HL-60/S4 treated with phorbol 12-myristate 13-acetate at 8.2 ng/mL for 4 days and 3 days (cell line): Measurements from ENCODE around the gene BPI.
"Not testable (repeated sequence)": the region's sequence is repeated elsewhere in the genome, so short reads cannot be mapped to it uniquely, and the experiment has no call there.

Source experiments
- in situ Hi-C: fragments of 300-500 bp; cut with MboI; formaldehyde crosslinking; loops from 2 replicates; pipeline ENCODE4 v1.15.0; 2022; ENCODE audit warnings: low sequenced_read_pairs

Gene BPI

DNA sequence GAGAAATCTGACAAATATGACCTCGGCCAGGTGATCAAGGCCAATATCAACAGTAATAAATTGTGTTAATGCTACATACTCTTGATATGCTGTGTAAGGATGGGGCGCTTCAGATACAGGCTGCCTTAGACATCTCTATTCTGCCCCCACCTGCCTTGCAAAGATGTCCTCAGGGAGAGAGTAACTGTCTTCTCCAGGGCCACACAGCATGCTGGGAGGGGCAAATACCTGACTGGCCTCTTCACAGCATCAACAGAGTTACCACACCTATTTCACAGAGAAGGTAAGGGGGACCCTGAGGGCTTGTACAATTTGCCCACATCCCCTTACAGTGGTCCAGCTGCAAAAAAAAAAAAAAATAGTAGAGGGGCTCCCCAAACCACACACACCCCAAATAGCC is 26.3 kb upstream of the BPI start:
- in situ Hi-C loops: no loop called here

DNA sequence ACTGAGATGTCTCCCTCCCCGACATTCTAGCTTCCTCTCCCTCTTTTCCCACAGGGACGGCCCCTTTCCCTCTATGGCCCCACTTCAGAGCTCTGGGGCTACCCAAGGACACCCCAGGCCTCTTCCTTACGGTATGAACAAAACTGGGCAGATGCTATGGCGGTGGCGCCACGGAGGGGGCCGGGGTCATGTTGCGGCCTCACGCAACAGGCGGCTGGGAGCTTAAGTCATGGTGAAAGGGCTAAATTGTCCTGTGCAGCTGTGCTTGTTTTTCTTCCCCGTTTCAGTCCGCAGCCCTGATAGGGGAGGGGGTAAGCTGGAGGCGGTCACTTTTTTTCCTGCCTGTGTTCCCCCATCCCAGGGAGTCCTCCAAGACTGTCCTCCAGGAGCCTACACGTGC is 25.8 kb upstream of the BPI start:
- in situ Hi-C loops: no loop called here

DNA sequence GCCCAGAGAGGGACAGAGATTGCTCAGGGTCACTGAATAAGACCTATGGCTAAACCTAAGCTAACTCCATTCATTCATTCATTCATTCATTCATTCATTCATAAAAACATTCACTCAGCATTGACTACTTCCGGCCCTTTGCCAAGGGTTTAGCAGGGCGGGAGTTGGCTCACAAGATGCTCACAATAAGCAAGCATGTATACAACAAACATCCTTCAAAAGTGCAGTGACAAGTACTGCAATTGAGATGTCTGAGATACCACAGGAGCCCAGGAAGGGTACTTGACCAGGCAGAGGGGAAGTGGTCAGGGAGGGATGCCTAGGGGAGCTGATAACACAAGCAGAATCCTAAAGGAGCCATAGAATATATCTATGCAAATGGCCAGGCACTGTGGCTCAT is 25.2 kb upstream of the BPI start:
- in situ Hi-C loops: no loop called here

DNA sequence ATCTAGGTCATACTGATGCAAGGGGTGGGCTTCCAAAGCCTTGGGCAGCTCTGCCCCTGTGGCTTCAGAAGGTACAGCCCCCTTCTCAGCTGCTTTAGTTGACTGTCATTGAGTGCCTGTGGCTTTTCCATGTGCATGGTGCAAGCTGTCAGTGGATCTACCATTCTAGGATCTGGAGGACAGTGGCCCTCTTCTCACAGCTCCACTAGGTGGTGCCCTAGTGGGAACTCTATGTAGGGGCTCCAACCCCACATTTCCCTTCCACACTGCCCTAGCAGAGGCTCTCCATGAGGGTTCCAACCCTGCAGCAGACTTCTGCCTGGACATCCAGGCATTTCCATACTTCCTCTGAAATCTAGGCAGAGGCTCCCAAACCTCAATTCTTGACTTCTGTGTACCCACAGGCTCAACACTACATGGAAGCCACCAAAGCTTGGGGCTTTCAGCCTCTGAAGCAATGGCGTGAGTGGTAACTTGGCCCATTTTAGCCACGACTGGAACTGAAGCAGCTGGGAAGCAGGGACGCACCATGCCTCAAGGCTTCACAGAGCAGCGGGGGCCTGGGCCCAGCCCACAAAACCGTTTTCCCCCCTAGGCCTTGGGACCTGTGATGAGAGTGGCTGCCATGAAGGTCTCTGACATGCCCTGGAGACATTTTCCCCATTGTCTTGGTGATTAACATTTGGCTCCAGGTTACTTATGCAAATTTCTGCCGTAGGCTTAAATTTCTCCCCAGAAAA is 22.6 kb upstream of the BPI start:
- in situ Hi-C loops: not testable (repeated sequence)

DNA sequence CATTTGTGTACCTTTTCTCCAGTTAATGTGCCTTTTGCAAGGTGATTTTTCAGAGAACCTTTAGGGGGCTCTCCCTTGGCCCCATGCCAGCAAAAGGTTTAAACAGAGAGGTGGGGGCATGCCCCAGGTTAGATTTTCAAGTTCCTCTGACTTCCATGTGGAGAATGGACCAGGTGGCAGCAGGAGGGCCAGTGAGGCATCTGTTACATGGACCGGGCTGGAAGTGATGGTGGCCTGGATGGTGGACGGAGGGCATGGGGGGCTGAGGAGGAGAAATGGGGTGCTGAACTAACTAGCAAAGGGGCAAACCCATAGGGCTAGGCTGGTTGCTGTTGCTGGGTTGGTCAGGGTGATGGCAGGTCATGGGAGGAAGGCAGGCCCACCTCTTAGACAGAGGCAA is 20.7 kb upstream of the BPI start:
- in situ Hi-C loops: no loop called here

DNA sequence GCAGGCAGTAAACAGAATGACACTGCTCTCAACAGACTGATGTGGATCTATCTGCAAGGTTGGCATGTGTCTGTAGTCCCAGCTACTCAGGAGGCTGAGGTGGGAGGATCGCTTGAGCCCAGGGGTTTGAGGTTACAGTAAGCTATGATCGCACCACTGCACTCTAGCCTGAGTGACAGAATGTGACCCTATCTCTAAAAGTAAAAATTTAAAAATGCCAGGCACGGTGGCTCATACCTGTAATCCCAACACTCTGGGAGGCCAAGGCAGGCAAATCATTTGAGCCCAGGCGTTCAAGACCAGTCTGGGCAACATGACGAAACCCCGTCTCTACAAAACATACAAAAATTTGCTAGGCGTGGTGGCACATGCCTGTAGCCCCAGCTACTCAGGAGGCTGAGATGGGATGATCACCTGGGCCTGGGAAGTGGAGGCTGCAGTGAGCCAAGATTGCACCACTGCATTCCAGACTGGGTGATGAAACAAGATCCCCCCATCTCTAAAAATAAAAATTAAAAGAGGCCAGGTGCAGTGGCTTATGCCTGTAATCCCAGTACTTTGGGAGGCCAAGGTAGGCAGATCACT is 19.8 kb upstream of the BPI start:
- in situ Hi-C loops: not testable (repeated sequence)

DNA sequence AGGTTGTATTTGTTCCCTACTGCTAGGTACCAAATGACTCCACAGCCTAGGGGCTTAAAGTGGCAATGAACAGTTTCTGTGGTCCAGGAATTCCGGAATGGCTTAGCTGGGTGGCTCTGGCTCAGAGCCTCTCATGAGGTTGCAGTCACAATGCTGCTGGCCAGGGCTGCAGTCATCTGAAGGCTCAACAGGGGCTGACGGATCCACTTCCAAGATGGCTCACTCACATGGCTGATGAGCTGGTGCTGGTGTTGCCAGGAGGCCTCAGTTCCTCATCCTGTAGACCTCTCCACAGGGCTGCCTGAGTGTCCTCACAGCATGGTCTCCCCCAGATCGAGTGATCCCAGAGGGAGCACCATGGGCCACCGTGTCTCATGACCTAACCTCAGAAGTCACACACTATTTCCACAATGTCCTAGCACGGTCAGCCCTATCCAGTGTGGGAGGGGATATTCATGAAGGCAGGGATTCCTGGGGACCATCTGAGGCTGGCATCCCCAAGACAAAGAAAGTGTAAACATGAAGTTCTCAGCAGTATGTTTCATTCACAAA is 19.0 kb upstream of the BPI start:
- in situ Hi-C loops: no loop called here

DNA sequence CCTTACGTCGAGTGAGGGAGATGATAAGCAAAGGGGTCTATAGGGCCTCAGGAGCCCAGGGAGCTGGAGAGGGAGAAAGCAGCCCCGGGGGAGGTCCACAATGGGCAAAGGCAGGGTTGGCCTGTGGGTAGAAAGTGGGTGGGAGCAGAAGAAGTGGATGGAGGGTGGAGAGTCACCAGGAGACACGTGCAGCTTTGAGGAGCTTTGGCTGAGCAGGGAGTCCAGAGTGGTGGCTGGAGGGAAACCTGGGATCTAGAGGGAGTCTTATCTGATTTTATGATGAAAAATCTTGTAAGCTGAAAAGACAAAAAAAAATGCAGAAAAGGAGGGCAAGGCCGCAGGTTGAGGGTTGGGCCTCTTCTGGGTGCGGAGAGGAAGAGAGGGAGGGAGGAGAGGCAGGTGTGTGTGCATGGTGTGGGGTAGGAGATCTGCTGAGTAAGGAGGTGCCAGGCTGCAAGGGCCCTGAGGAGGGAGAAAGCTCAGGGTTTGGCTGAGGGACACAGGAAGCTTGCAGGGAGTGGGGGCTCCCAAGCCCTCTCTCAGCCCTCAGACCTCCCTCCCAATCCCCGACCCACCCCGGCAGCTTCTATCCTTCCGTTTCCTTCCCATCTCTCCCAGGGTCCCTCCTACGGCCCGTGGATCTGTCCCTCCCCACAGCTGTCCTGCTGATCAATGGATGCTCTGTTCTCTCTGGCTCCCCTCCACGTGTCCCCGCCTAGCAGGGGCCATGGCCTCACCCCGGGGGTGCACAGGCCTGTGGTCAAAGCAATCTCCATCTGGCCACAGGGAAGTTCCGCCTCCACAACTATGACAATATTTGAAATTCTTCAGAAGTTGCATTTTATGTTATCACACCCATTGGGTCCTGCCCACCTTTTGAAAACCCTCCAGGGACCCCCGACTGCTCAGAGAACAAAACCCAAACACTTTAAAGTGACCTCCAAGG is 17.1 kb upstream of the BPI start:
- in situ Hi-C loops: no loop called here

DNA sequence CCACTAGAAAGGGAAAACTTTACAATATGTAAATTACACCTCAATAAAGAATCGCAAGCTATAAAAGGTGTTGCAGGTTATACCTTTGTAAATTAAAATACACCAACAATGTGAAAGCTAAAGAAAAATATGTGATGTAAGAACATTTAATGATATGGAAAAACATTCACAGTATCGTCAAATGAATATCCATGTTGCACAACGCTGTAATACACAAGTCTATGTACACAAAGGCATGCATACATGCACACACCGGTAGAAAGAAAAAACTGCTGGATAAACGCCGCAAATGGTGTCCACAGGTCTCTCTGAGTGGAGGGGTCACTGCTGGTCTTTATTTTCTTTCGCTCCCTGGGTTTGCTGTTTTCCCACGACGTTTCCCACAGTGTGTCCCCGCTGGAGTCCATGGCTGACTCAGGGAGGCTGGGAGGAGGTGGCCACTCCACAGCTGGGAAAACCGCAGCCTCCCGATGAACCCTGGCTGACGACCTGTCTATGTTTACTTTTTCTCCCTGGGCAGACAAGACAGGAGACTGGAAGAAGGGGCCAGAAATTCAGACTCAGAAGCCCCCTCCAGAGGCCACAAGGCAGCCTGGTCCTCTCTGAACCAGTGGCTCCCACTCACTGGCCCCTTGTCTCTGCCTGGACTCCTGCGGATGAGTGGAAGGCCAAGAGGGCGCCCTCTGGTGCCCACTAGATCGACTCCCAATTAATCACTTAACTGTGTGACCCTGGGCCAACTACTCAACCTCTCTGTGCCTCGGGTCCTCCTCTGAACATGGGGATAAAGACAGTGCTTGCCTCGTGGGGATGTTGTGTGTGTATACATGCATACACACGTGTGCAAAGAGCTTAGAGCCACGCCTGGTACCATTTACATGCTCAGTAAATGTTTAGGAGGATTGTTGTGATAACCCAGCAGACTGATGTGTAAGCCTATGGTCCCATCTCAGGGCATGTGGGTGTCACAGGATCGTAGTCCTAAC is 12.8 kb upstream of the BPI start:
- in situ Hi-C loops: no loop called here

DNA sequence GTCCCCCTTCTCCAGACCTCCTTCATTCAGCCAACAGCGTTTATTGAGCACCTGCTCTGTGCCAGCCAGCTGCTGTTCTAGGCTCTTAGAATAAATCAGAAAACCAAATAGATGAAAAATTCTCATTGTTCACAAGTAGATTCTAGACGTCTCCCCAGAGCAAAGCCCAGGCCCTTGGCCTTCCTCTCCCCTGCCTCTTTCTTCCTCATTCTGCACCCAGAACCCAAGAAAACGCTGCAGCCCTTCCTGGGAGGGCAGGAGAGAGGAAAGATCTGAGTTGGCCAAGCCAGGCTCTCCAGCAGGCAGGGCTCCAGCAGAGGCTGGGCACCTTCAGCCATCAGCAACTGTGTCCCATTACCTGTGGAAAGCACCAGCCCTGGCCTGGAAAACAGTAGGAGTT is 12.0 kb upstream of the BPI start:
- in situ Hi-C loops: no loop called here

DNA sequence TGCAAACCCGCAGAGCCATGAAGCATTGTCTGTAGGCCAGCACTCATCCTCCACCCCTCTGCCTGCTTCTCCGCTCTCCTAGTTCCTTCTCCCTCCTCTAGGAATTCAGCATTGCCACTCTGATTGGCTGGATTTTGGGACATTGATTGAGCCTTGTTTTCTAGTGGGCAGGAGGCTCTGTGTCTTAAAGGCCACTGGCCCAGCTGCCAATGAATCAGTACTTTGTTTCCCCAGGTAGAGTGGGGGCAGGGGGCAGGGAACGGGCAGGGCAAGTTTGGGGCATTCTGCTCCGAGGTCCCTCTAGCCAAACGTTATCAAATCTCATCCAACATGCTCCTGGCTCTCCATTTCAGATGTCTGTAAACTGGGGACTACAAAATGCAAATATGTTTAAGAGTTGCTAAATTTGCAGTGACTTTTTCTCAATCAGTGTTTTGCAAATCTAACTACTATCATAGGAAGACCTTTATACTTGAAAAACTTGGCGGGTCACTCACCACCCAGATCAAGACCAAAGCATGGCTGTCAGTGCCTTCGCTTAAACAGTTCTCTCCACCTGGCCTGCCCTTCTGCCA is 10.4 kb upstream of the BPI start:
- in situ Hi-C loops: no loop called here

DNA sequence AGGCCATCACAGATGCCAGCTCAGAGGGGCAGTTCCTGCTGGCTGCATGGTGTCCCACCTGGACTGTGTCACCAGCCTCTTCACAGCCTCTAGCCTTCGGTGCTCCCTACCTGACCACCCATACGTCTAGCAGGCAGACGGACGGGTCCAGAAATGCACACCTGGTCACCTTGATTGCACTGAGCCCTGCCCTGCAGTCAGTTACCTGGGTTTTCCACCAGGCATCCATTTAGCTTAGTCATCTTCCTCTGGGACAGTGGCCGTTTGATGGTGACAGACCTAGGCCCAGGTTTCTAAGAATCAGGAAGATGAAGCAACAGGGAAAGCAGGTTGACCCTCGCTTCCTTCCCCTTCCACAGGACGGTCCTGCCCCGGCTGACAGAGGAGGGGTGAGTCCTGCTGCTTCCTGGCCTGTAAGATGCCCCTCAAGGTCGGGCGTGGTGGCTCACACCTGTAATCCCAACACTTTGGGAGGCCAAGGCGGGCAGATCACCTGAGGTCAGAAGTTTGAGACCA is 9.8 kb upstream of the BPI start:
- in situ Hi-C loops: no loop called here

DNA sequence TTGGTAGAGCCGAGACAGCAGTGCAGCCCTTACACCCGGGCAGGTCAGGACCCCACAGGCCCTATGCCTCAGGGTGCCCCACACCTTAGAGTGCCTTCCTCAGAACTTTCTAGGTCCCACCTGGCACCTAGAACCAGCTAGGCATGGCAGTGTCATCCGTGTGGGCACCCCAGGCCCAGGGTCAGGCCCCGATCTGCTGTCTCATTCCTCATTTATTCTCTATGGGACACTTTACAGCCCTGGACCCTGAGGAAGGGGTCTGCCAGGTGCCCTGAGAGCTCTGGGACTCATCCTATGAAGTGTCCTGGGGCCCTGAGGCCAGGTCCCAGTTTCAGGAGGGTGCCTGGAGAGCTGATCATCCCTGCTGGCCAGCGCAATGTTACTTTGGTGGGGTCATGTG is 8.1 kb upstream of the BPI start:
- in situ Hi-C loops: no loop called here

DNA sequence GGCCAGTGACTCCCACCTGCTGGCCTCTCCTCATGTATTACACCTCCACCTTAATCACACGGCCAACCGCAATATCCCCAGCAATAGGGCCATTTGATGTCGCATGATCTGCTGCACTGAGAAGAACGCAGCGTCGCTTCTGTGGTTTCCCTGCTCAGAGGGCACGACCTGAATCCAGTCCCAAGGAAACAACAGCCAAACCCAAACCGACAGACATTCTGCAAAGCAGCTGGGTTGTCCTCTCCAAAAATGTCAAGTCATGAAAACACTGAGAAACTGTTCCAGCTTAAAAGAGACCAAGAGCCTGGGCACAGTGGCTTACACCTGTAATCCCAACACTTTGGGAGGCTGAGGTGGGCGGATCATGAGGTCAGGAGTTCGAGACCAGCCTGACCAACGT is 7.5 kb upstream of the BPI start:
- in situ Hi-C loops: no loop called here

DNA sequence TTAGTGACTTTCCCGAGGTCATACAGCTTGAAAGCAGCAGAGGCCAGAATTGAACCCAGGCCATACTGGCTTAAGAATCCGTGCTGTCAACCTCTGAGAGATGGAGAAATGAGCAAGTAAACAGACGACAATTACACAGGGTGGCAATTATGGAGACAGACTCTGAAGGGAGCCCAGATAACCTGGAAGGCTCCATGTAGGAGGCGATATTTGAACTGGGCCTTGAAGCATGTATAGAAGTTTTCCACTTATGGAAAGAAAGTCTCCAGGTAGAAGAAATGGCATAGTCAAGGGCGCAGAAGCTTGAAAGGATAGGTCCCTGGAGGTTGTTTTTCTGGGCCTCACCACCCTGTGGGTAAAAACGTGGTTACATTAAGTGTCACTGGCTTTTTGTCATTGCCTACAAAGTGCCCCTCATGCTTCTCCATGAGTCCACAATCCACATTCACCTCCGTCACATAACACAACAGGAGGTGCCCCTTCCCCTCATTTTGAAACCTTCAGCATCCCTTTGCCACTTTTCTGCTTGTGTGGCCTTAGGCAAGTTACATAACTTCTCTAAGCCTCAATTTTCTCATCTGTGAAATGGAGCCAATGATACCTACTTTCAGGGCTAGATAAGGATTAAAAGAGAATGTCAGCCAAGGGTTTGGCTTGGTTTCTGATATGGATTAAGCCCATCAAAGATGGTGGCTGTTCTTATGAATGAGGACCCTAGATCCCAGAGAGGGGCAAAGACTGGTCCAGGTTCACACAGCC is 5.9 kb upstream of the BPI start:
- in situ Hi-C loops: no loop called here

DNA sequence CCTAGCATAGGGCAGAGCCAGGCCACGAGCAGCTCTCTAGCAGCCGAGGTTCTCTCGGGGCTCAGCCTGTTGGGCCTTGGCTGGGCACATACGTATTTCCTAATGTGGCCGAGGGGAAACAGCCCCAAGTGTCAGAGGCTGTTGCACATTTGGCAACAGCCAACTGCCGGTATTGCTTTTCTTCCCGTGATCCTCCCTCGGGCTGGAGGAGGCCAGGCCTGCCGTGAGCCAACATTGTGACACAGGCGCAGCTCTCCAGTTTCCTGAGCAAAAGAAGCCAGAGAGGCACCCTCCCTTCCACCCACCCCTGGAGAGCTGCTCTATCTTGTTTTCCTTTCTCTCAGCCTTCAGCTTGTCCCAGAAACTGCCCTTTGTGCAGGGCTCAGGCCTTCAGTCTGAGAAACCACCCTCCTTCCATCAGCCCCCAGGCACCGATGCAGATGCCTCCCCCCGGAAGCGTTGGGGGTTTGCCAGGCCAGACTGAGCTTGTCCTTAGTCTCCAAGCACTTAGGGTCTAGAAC is 5.1 kb upstream of the BPI start:
- in situ Hi-C loops: no loop called here

DNA sequence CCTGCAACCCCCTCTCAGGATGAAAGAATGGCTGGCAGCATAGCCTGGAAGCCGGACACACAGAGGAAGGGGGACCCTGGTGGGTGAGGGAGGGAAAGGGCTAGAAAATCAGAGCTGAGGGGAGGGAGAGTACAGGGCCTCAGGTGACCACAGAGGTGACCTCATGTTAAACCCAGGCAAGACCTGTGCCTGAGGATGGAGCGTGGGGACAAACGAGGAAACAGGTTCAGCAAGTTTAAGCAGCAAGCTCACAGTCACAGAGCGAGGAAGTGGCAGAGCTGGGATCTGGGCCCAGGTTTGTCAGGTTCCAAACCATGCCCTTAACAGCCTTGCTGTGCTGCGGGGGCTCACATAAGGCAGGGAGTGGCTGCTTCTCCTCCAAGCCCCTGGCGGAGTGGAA is 4.0 kb upstream of the BPI start:
- in situ Hi-C loops: no loop called here

DNA sequence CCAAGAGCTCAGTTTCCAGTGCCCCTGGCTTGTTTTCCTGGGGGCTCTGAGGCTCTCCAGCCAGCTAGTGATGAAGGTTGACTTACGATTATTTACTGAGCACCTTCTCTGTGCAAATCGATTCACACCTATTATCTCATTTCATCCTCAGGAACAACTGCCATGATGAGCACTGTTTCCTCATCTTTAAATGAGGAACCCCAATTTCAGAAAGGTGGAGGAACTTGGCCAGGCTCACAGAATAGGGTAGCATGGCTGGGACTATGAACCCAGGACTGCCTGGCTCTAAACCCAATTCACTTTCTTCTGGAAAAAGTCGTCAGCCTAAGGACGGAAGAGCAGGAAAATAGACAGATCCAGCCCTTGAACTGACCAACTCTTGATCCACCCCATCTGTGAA is 3.5 kb upstream of the BPI start:
- in situ Hi-C loops: no loop called here

DNA sequence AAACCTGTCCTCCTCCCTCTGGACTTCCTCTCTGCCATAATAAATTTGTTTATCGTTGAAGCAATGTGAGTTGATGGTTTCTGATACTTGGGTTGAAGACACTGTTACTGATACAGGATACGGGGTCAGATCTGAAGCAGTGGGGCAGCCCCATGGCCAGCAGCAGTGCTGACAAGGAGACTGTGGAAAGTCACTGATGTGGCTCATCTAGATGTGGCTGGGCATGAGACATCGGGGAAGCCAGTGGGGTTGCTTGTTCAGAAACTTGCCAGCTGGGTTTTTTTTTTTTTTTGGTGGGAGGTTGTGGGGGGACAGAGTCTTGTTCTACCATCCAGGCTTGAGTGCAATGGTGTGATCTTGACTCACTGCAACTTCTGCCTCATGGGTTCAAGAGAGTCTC is 2.6 kb upstream of the BPI start:
- in situ Hi-C loops: no loop called here
